CD14-positive monocyte (primary cell): ENCODE results near the gene HMMR. TPM values are rescaled to one million over a fixed set of nuclear protein-coding genes. Genes with fewer than 3 reads are reported as not detected.

Experiments used
- DNase-seq, 3 donors: peaks; one replicate each; pipeline ENCODE4 v3.0.0-alpha.2; 2011 to 2022
- H2AFZ ChIP-seq: 2 replicates; pipeline ENCODE4 v1.6.0; 2012; ENCODE audit warnings: mild to moderate bottlenecking, low read depth, low read length, inconsistent platforms; ENCODE audit not compliant: insufficient read depth, poor library complexity, severe bottlenecking
- H3K27ac ChIP-seq, 2 donors: 1 replicate in 1 of 2; 2 replicates in 1 of 2; pipeline ENCODE4 v1.5.1; 2012 to 2013; ENCODE audit warnings: low read length in 2 of 2, control low read depth in 1 of 2, inconsistent platforms in 1 of 2, low read depth in 1 of 2, mild to moderate bottlenecking in 1 of 2
- H3K27me3 ChIP-seq, 2 donors: one replicate each; pipeline versions ENCODE4 v1.6.0 to v1.6.1; 2011 to 2013; ENCODE audit warnings: low read length in 2 of 2; ENCODE audit not compliant: control insufficient read depth in 2 of 2, insufficient read depth in 2 of 2
- H3K36me3 ChIP-seq, 2 donors: replicated peaks in 1 of 2; 1 replicate in 1 of 2; 2 replicates in 1 of 2; pipeline versions ENCODE4 v1.5.1 to v1.6.1; 2012 to 2013; ENCODE audit warnings: low read length in 2 of 2, control low read depth in 1 of 2, inconsistent platforms in 1 of 2, mild to moderate bottlenecking in 1 of 2; ENCODE audit not compliant: insufficient read depth in 2 of 2, control insufficient read depth in 1 of 2
- H3K4me1 ChIP-seq, 2 donors: 1 replicate in 1 of 2; 2 replicates in 1 of 2; pipeline versions ENCODE4 v1.5.1 to v1.6.1; 2012 to 2013; ENCODE audit warnings: low read length in 2 of 2, control low read depth in 1 of 2, inconsistent platforms in 1 of 2, mild to moderate bottlenecking in 1 of 2, moderate library complexity in 1 of 2; ENCODE audit not compliant: insufficient read depth in 2 of 2, control insufficient read depth in 1 of 2
- H3K4me2 ChIP-seq: replicated peaks from 2 replicates; pipeline ENCODE3; 2012; ENCODE audit warnings: low read length, moderate library complexity, mild to moderate bottlenecking; ENCODE audit not compliant: poor library complexity, severe bottlenecking; ENCODE audit errors: extremely low read depth
- H3K4me3 ChIP-seq, 3 experiments: fragments of 200-600 bp in 1 of 3; sonication (generic) in 1 of 3; replicated peaks in 1 of 3; 1 replicate in 2 of 3; 2 replicates in 1 of 3; pipeline ENCODE4 v1.5.1; 2011 to 2013; ENCODE audit warnings: low read length in 3 of 3, mild to moderate bottlenecking in 3 of 3, control low read depth in 2 of 3, low read depth in 2 of 3, inconsistent platforms in 1 of 3, moderate library complexity in 1 of 3
- H3K79me2 ChIP-seq: 2 replicates; pipeline ENCODE4 v1.6.0; 2012; ENCODE audit warnings: mild to moderate bottlenecking, control low read depth, inconsistent platforms, low read length, moderate library complexity; ENCODE audit not compliant: insufficient read depth
- H3K9ac ChIP-seq: 2 replicates; pipeline ENCODE4 v1.6.0; 2017; ENCODE audit warnings: low read length, mild to moderate bottlenecking; ENCODE audit not compliant: insufficient read depth, poor library complexity, severe bottlenecking
- H3K9me3 ChIP-seq, 2 donors: replicated peaks in 1 of 2; 1 replicate in 1 of 2; 2 replicates in 1 of 2; pipeline versions ENCODE4 v1.5.1 to v1.6.1; 2012 to 2013; ENCODE audit warnings: low read length in 2 of 2, control low read depth in 1 of 2; ENCODE audit not compliant: control insufficient read depth in 1 of 2, insufficient read depth in 1 of 2
- H4K20me1 ChIP-seq: 2 replicates; pipeline ENCODE4 v1.6.0; 2012; ENCODE audit warnings: mild to moderate bottlenecking, low read length, control low read depth, moderate library complexity; ENCODE audit not compliant: insufficient read depth
- H3K27ac Mint-ChIP-seq, 7 donors: one replicate each; pipeline ENCODE4 v1.8.0; 2020; ENCODE audit warnings: mild to moderate bottlenecking in 7 of 7, mixed read lengths in 7 of 7, moderate library complexity in 6 of 7, inconsistent platforms in 2 of 7
- H3K27me3 Mint-ChIP-seq, 3 donors: one replicate each; pipeline ENCODE4 v1.8.0; 2021 to 2022; ENCODE audit warnings: low read depth in 3 of 3, mild to moderate bottlenecking in 3 of 3, mixed read lengths in 3 of 3, moderate library complexity in 3 of 3, inconsistent platforms in 1 of 3
- H3K36me3 Mint-ChIP-seq, 2 donors: one replicate each; pipeline ENCODE4 v1.8.0; 2020; ENCODE audit warnings: mixed read lengths in 2 of 2, inconsistent platforms in 1 of 2, mild to moderate bottlenecking in 1 of 2
- H3K4me1 Mint-ChIP-seq: one replicate; pipeline ENCODE4 v1.8.0; 2020; ENCODE audit warnings: mild to moderate bottlenecking, mixed read lengths
- H3K4me3 Mint-ChIP-seq, 2 donors: one replicate each; pipeline ENCODE4 v1.8.0; 2020; ENCODE audit warnings: mild to moderate bottlenecking in 2 of 2, mixed read lengths in 2 of 2, moderate library complexity in 1 of 2
- H3K9me3 Mint-ChIP-seq, 7 donors: one replicate each; pipeline ENCODE4 v1.8.0; 2020 to 2022; ENCODE audit warnings: mixed read lengths in 7 of 7, mild to moderate bottlenecking in 6 of 7, moderate library complexity in 6 of 7, inconsistent platforms in 2 of 7
- CTCF ChIP-seq: fragments of 200-600 bp; IDR thresholded peaks from one replicate; pipeline ENCODE4 v1.8.0; 2022; ENCODE audit warnings: antibody characterized with exemption, mild to moderate bottlenecking
- WGBS: methylation state at CpG from one replicate; pipeline ENCODE4 v1.1.5; 2013; ENCODE audit warnings: missing lambda C conversion rate; ENCODE audit not compliant: insufficient coverage; 5-methylcytosine and 5-hydroxymethylcytosine counted together
- intact Hi-C, 2 donors: fragments of 100-400 bp; cut with micrococcal nuclease; formaldehyde crosslinking; loops; one replicate each; pipeline versions ENCODE4 v1.15.0 to v1.15.1; 2023
- polyA plus RNA-seq, 3 donors: library from polyadenylated mRNA; depleted of rRNA in 1 of 3; unstranded in 2 of 3; stranded (reverse) in 1 of 3; fragments of 300-500 nt in 2 of 3; fragments of >200 nt in 1 of 3; fragmentation: Illumina TruSeq in 2 of 3; gene quantifications; 1 replicate in 2 of 3; 2 replicates in 1 of 3; pipeline ENCODE4 v1.2.3, GENCODE V29; 2012 to 2021

Gene HMMR
- polyA plus RNA-seq, 3 donors = 0.29 TPM; not detected in 2

- no CpG with 5 or more reads among the region's 1 CpG for WGBS
- H4K20me1 ChIP-seq = no peaks in the 10 kb centered on the region
- H3K4me1 ChIP-seq = no peaks in the 10 kb centered on the region
- no peaks in the 10 kb centered on the region for H3K27me3 ChIP-seq
- Mint-ChIP-seq H3K4me1 (peaks cover 4% of the 10 kb centered on the region), H3K36me3 (peaks cover 53 to 77% of the 10 kb centered on the region in 2 donors), H3K27me3 (peaks cover 0 to 1% (median 0%) of the 10 kb centered on the region in 3 donors), H3K4me3 (no peak overlapping the region), H3K9me3 (no peaks in the 10 kb centered on the region), H3K27ac (peak overlapping the region in 2 of 7 donors; percentile 25 to 37)
- H3K4me2 ChIP-seq = no peak overlapping the region
- no peak overlapping the region for H3K9ac ChIP-seq
- peaks cover 48 to 86% of the 10 kb centered on the region in 2 donors for H3K36me3 ChIP-seq
- intact Hi-C loops = no loop called here
- H2AFZ ChIP-seq = no peak overlapping the region
- no peaks in the 10 kb centered on the region for H3K79me2 ChIP-seq
- H3K27ac ChIP-seq = no peak overlapping the region
- no peaks in the 10 kb centered on the region for H3K9me3 ChIP-seq
- no peak for DNase-seq
- no peak overlapping the region for H3K4me3 ChIP-seq
- TF ChIP-seq CTCF = no peak
Measured at GRCh38 chr5:163478982-163479271, 18.5 kb downstream of the HMMR start.

- H3K4me3 ChIP-seq = no peak overlapping the region
- TF ChIP-seq CTCF = no peak
- H3K4me1 ChIP-seq = no peaks in the 10 kb centered on the region
- no peak overlapping the region for H3K4me3 Mint-ChIP-seq
- no CpG with 5 or more reads among the region's 6 CpGs for WGBS
- no peak overlapping the region for H3K4me2 ChIP-seq
- no peak overlapping the region for H2AFZ ChIP-seq
- H3K27me3 ChIP-seq = no peaks in the 10 kb centered on the region
- intact Hi-C loops = no loop called here
- DNase-seq = peak in 1 of 3 donors; percentile 15
- H3K9ac ChIP-seq = no peak overlapping the region
- H3K27ac Mint-ChIP-seq = peak overlapping the region in 5 of 7 donors; percentile 9 to 86 (median 54)
- H3K27me3 Mint-ChIP-seq = no peaks in the 10 kb centered on the region
- no peaks in the 10 kb centered on the region for H3K9me3 Mint-ChIP-seq
- H4K20me1 ChIP-seq = no peaks in the 10 kb centered on the region
- H3K27ac ChIP-seq = peak overlapping the region in 1 of 2 donors; percentile 50
- no peaks in the 10 kb centered on the region for H3K79me2 ChIP-seq
- H3K36me3 ChIP-seq = peaks cover 33 to 72% of the 10 kb centered on the region in 2 donors
- H3K9me3 ChIP-seq = no peaks in the 10 kb centered on the region
- H3K36me3 Mint-ChIP-seq = peaks cover 34 to 70% of the 10 kb centered on the region in 2 donors
- no peaks in the 10 kb centered on the region for H3K4me1 Mint-ChIP-seq
Measured at GRCh38 chr5:163489055-163489744, 28.8 kb downstream of the HMMR start.
